ENCODE measurements around the gene LHX3. TPM values are rescaled to one million over a fixed set of nuclear protein-coding genes. Genes with fewer than 3 reads are reported as not detected.
A peak's percentile ranks its signal among the peaks of the same experiment; 100 is the strongest.

LHX3 gene
- polyA plus RNA-seq, 2 of the 4 experiments (the other 2 are of a cell fraction), result 0.03 TPM; not detected in 1

GRCh38 chr9:136171801-136172411 is 33.0 kb downstream of the LHX3 start:
- H3K4me1 ChIP-seq, result peaks cover 7% of the 10 kb centered on the region; the same call in 1 of the 3 replicates
- DNase-seq (ENCODE audit: low read depth in 1 of 2, low spot score in 1 of 2) (no peak), ATAC-seq (no peak), FAIRE-seq (no peak)
- ChIA-PET POLR2A (interaction anchor here (0.6 kb wide), 1 partner anchor 16 kb away, joined by 7 read pairs; no protein-coding TSS in a partner anchor), CTCF (interaction anchor here (0.9 to 7.5 kb wide), 9 partner anchors 13 to 112 kb away, joined by 3 to 64 read pairs (median 6); no protein-coding TSS in a partner anchor)
- no peaks in the 10 kb centered on the region for H3K9me3 ChIP-seq
- 74% methylated on average over 9 of the region's 11 CpGs for WGBS (ENCODE audit: missing lambda C conversion rate)
- no peak overlapping the region for H3K27ac ChIP-seq
- H3K4me2 ChIP-seq, result no peak overlapping the region
- H3K4me3 ChIP-seq, result no peak overlapping the region
- TF ChIP-seq GATA3 (IDR thresholded peaks at IDR 0.05; ENCODE audit: borderline replicate concordance) (no peak), MAX (IDR thresholded peaks at IDR 0.05) (no peak), RAD21 (conservative IDR thresholded peaks at IDR 0.05 in 1 of 2, IDR thresholded peaks at IDR 0.05 in 1 of 2) (no peak)

- Histone ChIP-seq H3K4me1 (peaks cover 7% of the 10 kb centered on the region; the same call in 1 of the 3 replicates), H3K9me3 (0 out of 3 replicates have a peak, but pooled peaks cover 3% of the 10 kb centered on the region), H3K4me2 (0 out of 3 replicates have a peak overlapping the region, but pooled peaks have one; percentile 13), H3K27ac (peak overlapping the region in 1 of 2 experiments; percentile 33; a peak in 1 of 6 replicates), H3K4me3 (no peak overlapping the region)
- CTCF ChIA-PET, result interaction anchor here (0.6 to 7.5 kb wide), 34 partner anchors 9 to 346 kb away, joined by 3 to 64 read pairs (median 4); no protein-coding TSS in a partner anchor
- 28% methylated on average over 13 of the region's 16 CpGs for WGBS (ENCODE audit: missing lambda C conversion rate)
- DNase-seq (ENCODE audit: low read depth in 1 of 2, low spot score in 1 of 2), result peak in 1 of 2 experiments; percentile 28
- ATAC-seq, result peak; percentile 7 to 28; a peak in 4 of 6 replicates
- TF ChIP-seq REST (IDR thresholded peaks at IDR 0.05), result no peak
- no peak for TF ChIP-seq RNF2 (IDR thresholded peaks at IDR 0.05; ENCODE audit: borderline replicate concordance, low read depth)
- TF ChIP-seq USF2 (IDR thresholded peaks at IDR 0.05), result no peak
- no peak for TF ChIP-seq NFE2L2 (conservative IDR thresholded peaks at IDR 0.05; ENCODE audit: low read length)
- no peak for TF ChIP-seq NPAS2 (CRISPR knock-in tag; IDR thresholded peaks at IDR 0.05; ENCODE audit: borderline replicate concordance)
- no peak for TF ChIP-seq PHF8 (IDR thresholded peaks at IDR 0.05; ENCODE audit: borderline replicate concordance, low read depth)
- no peak for TF ChIP-seq FOSL2 (IDR thresholded peaks at IDR 0.05)
- TF ChIP-seq FOSL2 (CRISPR knock-in tag; IDR thresholded peaks at IDR 0.05), result no peak
- TF ChIP-seq MAX (IDR thresholded peaks at IDR 0.05), result no peak
- TF ChIP-seq POLR2A (IDR thresholded peaks at IDR 0.05; ENCODE audit: low read length), result no peak
- no peak for TF ChIP-seq ELK1 (IDR thresholded peaks at IDR 0.05; ENCODE audit: low read depth, low read length)
- no peak for TF ChIP-seq ZSCAN20 (CRISPR knock-in tag; IDR thresholded peaks at IDR 0.05)
- TF ChIP-seq MYC (IDR thresholded peaks at IDR 0.05; ENCODE audit: borderline replicate concordance, low read length), result no peak
- TF ChIP-seq HOXB5 (CRISPR knock-in tag; IDR thresholded peaks at IDR 0.05), result no peak
- TF ChIP-seq CHD4 (IDR thresholded peaks at IDR 0.05; ENCODE audit: borderline replicate concordance), result no peak
- TF ChIP-seq FOSB (CRISPR knock-in tag; IDR thresholded peaks at IDR 0.05), result no peak
- no peak for TF ChIP-seq NR3C1 (IDR thresholded peaks at IDR 0.05)
- no peak for TF ChIP-seq RAD21 (conservative IDR thresholded peaks at IDR 0.05 in 1 of 2, IDR thresholded peaks at IDR 0.05 in 1 of 2)
- no peak for TF ChIP-seq POLR2AphosphoS2 (conservative IDR thresholded peaks at IDR 0.05; ENCODE audit: low read length)
- POLR2A ChIA-PET, result no interaction called here
- no peak for FAIRE-seq
Observed at GRCh38 chr9:136171009-136171800, 33.7 kb downstream of the LHX3 start.
